HG03575 (cell line): ENCODE results near the gene HLA-DQA1.
"Not testable (repeated sequence)": the region's sequence is repeated elsewhere in the genome, so short reads cannot be mapped to it uniquely, and the experiment has no call there.

Experiments used
- ATAC-seq: cut with Tn5 transposase; IDR thresholded peaks from one replicate; pipeline ENCODE4 v1.9.1; 2021; ENCODE audit not compliant: unreplicated experiment, insufficient number of reproducible peaks, low FRiP score; ENCODE audit errors: extremely low read depth

HLA-DQA1 gene

DNA sequence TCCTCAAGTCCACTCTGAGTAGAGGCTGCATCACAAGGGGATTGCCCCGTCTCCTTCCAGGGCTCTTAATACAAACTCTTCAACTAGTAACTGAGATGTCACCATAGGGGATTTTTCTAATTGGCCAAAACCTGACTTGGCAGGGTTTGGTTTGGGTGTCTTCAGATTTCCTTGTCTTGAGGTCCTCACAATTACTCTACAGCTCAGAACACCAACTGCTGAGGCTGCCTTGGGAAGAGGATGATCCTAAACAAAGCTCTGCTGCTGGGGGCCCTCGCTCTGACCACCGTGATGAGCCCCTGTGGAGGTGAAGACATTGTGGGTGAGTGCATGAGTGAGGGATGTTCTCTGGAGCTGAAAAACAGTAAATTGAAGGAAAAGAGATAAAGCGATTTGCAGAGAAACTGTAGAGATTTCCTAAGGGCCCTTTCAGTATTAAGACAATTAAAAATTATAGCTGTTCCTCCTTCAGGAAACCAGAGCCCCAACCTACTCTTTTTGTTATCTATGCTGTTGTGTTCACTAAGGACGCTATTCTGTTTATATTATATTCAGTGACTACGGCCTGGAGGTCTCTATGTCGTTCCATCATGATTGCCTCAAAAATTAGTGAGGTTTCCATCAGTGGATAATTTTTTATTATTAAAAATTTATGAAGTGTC lies at the start of gene HLA-DQA1:
Gene HLA-DQA1, plus strand, starts transcription at position 188 of the 662 bp plus-strand sequence. Its CDS starts 53 bp downstream, at position 241.
- ATAC-seq = peak; percentile 72

DNA sequence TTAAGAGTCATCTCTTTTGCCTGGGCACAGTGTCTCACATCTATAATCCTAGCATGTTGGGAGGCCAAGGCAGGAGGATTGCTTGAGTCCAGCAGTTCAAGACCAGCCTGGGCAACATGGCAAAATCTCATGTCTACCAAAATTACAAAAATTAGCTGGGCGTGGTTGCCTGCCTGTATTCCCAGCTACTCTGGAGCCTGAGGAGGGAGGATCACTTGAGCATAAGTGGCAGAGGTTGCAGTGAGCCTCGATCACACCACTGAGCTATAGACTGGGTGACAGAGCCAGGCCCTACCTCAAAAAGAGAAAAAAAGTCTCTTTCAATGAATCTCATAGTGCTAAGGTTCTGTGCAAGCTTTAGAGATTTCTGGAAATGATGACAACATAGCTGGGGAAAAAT lies 49.0 kb upstream of the HLA-DQA1 start:
- no peak for ATAC-seq

DNA sequence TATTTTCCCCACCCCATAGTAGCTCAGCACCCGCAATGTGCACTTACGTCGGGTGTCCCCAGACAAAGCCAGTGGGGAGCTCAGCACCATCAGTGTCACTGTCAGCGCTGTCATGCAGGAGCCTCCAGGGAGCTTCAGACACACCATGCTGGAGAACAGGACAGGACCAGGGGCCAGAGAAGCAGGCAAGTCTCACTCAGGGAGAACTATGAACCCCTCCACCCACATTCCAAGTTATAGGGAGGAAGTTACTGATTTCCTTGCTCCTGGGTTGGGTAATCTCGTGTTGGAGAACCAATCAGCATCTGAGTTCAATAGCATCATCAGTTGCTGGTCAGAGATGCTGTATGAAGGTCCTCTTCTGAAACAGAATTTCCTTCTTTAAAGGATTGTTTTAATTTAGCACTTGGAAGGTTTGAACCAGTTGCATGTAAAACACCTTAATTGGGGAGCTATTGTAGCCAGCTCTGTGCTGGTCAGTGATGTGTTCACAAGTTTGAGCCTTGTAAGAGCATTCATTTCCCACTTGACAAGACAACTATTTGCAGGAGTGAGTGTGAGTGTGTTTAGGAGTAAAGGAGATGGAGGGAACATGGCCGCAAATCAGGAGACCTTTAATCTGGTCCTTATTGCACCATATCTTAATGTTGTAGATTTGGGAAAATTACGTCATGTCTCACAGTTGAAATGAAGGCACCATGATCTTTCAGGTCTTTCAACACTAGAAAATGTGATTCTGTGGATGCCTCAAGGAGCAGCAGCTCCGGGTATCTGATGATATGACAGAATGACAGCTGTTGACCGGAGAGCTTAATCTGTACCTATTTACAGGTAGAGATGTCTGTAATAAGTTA lies 47.4 kb upstream of the HLA-DQA1 start, which contains the start of gene HLA-DRB1:
Gene HLA-DRB1, minus strand, starts transcription at position 253 of the 854 bp plus-strand sequence. Its CDS starts 106 bp downstream, at position 147.
- peak; percentile 72 for ATAC-seq

DNA sequence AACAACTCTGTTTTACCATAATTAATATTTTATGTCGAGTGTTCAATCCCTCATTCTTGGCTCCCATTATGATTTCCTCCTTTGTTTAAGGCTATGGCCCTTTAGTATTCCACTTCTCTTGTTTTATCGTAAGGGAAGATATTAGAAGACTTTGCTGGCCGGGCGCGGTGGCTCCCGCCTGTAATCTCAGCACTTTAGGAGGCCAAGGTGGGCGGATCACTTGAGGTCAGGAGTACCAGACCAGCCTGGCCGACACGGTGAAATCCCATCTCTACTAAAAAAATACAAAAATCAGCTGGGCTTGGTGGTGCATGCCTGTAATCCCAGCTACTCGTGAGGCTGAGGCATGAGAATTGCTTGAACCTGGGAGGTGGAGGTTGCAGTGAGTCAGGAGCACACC lies 46.5 kb upstream of the HLA-DQA1 start:
- ATAC-seq = not testable (repeated sequence)

DNA sequence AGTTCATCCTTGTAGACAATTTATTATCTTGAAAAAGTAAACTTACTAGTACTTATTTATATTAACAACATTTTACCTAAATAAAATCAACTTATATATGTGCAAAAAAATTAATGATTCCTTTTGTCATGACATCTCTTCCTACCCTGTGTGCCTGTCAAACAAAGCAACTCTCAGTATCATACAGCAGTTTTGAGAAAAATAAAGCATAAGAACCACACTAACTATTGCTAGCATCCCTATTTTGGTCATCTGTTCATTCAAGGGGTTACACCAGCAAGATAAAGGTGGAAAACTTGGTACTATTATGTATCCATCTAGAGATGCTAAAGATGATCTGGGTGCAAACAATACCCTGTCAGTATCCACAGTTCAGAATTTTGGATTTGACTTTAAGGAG lies 40.2 kb upstream of the HLA-DQA1 start:
- ATAC-seq = no peak

DNA sequence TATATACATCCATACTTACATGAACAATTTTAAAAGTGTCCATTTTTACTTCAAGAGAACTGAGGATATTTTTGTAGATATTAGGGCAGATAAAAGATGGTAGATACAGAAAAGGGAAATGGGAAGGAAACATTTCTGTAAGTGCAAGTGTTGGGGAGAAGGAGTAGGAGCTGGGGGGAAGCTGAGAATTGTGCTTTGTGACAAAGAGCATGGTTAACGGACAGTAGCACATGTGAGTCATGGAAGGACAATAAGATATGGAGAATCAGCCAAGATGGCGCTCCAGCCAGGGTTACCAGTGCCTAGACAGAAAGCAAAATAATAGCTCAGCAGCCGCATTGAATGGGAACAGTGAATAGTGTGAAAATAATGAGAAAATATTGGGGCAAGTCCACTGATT lies 34.8 kb upstream of the HLA-DQA1 start:
- no peak for ATAC-seq

DNA sequence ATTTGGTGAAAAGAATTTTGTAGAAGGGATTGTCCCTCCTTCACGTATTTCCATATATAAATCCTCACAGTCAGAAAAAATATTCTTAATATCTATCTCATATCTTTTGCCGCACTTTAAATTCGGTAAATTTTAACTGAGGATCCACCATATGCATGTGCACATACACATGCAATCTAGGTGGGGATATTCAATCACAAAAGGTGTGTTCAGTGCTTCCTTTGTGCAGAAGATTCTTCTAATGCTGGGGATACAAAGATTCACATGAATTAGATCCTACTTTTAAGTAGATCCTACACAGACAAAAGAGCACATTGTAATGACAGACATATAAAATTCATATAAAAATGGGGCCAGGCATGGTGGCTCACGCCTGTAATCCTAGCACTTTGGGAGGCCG lies 34.0 kb upstream of the HLA-DQA1 start:
- ATAC-seq = no peak

DNA sequence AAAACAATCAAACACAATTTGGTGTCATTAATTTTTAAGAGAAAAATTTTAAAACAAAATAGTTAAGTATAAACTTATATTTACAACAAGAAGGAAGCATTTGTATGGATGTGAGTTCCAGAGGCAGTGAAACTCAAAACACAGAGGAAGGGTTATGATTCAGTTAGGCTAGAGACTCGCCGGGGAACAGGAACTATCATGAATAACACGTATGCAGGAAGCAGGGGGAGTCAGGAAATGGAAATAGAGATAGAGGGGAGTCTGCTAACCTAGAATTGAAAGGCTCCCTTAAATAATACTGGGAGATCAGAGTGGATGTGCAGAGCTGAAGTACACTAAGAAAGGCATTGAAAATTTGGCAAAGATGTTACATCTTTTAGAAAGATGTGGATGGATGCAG lies 33.3 kb upstream of the HLA-DQA1 start:
- no peak for ATAC-seq

DNA sequence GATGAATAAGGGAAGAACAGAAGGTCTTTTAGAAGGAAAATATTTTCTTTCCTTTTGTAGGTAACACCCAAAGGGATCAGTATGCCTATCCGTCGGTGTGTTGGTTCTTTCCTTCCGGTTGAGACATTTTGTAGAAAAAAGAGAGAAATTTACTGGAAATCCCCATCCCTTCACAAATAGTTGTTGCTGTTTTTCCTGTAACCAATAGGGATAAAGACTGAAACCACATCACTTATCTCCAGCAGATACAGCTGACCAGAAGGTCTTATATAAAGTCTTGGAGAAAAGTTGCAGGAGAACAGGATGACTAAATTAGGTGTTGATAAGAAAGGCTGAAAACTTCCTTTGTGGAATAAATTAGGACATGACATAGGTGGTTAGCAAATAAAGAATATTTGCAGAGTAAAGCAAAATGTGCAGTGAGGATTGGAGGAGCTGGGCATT lies 32.8 kb upstream of the HLA-DQA1 start:
- no peak for ATAC-seq

DNA sequence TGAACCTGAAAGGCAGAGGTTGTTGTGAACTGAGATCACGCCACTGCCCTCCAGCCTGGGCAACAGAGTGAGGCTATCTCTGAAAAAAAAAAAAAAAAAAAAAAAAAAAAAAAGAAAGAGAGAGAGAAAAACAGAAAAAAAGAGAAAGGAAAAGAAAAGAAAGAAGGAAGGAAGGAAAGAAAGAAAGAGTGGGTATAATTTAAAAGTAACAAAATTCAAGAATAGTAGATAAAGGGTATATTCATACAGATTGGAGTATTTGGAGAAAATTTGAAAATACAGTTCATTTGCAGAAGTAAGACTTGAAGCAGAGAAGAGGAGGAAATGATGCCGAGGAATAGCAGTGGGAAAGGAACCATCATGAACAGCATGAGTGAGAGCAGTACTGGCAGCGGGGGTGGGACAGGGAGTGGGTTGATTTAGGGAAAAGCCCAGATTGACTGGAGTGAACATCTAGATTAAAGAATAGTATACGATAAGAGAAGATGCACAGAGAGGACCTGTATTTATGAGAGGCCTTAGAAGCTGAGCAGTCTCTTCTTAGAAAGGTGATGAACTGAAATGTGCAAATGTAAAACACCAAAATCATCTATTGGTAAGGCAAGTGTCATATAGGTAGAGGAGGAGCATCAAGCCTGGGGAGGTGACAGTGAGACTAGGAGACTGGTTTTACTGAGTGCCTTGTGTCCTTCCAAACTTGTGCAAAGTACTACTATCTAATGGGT lies 29.8 kb upstream of the HLA-DQA1 start:
- no peak for ATAC-seq

DNA sequence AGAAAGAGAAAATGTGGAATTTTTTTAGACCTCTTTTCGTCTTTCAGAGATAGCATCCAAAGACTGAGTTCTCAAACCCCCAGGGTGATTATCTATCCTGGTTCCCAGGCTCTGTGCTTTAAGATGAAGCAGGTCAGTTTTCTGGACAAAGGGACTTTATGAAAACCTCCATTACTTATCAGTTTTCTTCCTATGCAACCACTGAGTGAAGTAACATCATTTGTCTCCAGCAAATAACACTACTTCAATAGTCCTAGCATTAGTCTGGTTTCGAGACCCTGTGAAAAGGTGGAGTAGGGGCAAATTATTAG lies 29.3 kb upstream of the HLA-DQA1 start:
- no peak for ATAC-seq

DNA sequence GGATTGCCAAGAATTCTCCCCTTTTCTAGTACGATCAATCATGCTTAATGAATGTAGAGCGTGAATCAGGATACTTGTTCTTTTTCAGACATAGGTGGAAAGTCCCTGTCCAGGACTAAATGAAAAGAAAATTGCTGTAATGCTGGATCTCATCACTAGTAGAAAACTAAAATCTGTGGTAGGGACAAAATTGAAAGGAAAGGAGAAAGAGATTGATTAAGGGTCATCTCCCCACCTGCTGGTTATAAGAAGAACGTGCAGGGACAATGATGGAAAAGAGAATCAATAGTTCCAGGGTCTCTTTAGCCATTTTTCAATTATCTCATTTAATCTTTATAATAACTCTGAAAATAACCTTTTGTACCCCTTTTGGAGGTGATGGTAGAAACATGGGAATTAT lies 28.8 kb upstream of the HLA-DQA1 start:
- no peak for ATAC-seq

DNA sequence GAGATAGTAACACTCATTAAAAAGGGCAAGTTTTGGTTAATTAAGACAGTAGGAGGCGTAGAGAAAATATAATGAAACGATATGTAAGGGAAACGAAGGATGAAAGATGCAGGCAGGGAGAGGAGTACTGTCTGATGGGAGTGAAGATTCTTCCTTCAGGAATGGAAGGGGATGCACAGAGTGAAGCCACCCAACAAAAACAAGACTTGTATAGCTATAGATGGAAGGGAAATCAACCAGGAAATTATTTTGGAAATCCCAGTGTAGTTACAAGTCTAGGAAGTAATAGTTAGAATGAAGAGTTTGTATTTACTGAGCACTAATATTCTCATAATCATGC lies 27.8 kb upstream of the HLA-DQA1 start:
- ATAC-seq = no peak

DNA sequence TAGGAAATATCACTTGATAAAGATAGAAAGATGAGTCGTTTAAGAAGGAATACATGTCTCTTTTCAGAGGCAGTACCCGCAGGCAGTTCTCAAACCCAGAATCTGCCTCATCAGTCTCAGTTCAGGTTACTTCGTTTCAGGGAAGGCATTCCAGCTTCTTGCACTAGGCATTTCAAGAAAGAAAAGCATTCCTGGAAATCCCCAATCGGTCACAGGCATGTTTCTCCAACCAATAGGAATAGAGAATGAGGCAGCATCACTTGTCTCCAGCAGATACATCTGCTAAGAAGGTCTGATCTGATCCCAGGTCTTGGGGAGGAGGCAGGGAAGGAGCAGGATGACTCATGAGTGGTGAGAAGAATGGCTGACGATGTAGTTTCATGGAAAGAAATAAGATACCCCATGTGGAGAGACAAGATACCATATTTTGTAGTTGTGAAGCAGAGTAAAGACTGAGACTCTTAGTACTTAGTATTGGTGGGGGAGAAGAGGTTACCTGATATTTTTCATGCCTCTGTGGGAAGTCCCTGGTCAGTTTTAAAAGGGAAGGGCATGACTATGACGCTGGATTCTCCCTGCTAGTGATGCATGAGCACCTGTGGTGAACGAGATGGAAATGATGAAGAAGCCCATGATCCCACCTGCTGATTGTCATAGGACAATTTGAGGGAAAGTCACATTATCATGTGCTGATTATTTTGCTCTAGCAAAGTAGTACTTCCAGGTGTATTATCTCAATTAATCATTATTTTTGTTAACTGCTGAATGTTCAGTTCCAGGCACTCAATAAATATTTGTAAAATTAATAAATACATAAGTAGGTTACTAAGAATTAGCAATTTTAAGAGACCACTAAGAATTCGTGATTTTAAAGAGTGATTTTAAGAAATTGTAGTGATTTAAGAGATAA lies 27.2 kb upstream of the HLA-DQA1 start:
- peak; percentile 60 for ATAC-seq

DNA sequence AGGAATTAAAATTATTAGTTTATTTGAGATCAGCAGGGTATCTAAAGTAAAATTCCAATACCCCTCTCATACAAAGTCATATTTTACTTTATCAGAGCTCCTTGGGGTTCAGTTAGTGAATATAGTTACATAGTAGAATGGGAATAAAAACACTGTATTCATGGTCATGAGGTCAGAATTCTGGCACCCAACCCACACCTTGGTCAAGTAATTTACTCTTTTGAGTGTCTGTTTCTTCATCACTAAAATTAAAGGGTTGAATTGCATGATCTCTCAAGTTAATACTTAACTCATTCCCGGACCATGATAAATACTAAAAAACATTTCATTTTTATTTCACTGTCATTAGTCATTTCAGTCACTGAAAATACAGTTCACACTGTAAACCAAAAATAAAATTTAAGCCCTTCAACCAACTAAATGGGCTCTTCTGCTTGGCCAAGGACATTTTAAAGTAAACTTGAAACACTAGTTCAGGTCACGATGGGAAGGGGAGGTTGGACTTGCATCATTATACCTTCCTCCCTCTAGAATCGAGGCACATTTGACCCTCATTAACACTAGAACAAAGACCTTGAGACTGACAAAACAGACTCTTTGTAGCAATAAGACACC lies 26.4 kb upstream of the HLA-DQA1 start:
- ATAC-seq = no peak

DNA sequence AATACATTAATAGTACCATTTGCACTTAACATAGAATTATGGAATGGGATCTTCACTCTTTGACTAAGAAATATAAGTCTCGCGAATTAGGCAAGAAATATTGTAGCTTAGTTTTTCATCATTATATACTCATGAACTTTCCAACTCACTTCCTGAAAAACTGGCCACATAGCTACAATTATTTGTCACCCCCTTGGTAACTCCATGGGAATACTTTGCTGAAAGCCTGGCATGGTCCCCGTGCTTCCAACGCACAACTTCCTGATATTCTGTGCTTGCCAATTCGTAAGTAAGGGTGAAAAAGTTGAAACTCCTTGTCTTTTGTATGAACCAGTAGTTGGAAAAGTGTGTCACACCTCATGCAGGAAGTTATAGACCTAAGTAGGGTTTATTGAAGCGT lies 23.7 kb upstream of the HLA-DQA1 start:
- ATAC-seq = no peak

DNA sequence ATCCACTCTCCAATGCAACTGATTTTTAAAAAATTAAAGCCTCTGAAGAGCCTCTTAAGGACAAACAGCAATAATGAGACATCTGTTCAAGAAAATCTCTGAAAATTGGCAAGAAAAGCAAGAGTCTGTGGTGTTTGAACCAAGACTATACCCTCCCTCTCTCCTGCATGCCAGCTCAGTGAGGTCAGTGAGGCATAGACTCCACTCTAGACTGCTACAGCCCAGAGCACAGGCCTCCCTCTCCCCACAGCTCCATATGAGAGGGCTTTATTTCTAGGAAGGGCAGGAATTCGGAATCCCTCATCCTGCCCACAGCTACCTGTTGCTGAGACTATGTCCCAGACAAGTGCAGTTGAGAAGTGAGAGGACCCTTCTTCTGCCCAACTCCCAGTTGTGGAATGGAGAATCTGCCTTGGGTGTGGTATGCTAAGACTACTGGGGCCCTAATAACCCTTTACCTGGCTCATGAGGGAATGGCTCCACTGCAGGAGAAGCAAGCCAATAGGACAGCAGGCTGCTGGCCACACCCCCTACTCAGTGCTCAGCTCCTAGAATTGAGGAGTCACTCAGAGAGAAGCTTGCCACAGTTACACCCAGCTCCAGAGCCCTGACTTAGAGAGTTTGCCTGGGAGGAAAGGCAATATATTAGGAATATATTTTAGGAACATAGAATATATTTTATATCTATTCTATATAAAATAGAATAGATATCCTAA lies 22.7 kb upstream of the HLA-DQA1 start:
- no peak for ATAC-seq
